HUES6 (cell line): Measurements from ENCODE around the gene BCL2L11.

Experiments
- H3K27ac ChIP-seq: 2 replicates; pipeline ENCODE4 v1.7.0; 2013; ENCODE audit warnings: low read depth, mild to moderate bottlenecking, low read length, inconsistent platforms
- H3K27me3 ChIP-seq: 2 replicates; pipeline ENCODE4 v1.6.1; 2013; ENCODE audit warnings: low read length; ENCODE audit not compliant: control insufficient read depth, insufficient read depth
- H3K36me3 ChIP-seq: 2 replicates; pipeline ENCODE4 v1.6.1; 2013; ENCODE audit warnings: low read length; ENCODE audit not compliant: control insufficient read depth, insufficient read depth
- H3K4me1 ChIP-seq: 2 replicates; pipeline ENCODE4 v1.6.1; 2013; ENCODE audit warnings: low read length; ENCODE audit not compliant: control insufficient read depth, insufficient read depth
- H3K4me3 ChIP-seq: 2 replicates; pipeline ENCODE4 v1.5.1; 2013; ENCODE audit warnings: low read depth, low read length
- H3K9ac ChIP-seq: one replicate; pipeline ENCODE4 v1.6.1; 2013; ENCODE audit warnings: mild to moderate bottlenecking, low read length
- H3K9me3 ChIP-seq: 2 replicates; pipeline ENCODE4 v1.6.1; 2013; ENCODE audit warnings: low read depth, low read length; ENCODE audit not compliant: control insufficient read depth, insufficient read depth

The BCL2L11 gene

GRCh38 chr2:111160758-111161157 is 40.0 kb downstream of the BCL2L11 start:
- Histone ChIP-seq H3K9me3 (no peaks in the 10 kb centered on the region), H3K4me3 (no peak overlapping the region), H3K9ac (no peak overlapping the region), H3K4me1 (peaks cover 20% of the 10 kb centered on the region), H3K36me3 (peaks cover 64% of the 10 kb centered on the region), H3K27me3 (no peaks in the 10 kb centered on the region), H3K27ac (no peak overlapping the region)

DNA sequence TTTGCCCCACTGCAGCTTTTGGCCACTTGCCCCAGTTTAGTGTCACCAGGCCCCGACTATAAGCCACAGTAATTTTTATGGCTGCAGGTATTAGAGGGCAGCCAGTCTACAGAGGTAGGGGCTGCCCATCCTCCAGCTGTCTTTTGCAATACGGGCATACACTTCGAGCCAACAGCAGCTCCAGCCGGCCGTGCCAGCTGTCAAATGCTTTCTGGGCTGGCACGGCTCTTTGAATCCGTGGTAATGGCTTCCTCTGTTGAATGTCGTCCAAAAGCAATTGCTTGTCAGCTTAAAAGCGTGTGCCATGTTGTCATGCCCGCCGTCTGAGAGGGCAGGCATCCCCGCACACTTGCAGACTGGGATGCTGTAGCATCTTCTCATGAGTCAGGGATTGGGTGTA is 41.3 kb downstream of the BCL2L11 start:
- H3K27ac ChIP-seq, result no peak overlapping the region
- H3K36me3 ChIP-seq, result peaks cover 58% of the 10 kb centered on the region
- no peak overlapping the region for H3K9ac ChIP-seq
- no peak overlapping the region for H3K4me3 ChIP-seq
- H3K4me1 ChIP-seq, result peaks cover 20% of the 10 kb centered on the region
- no peaks in the 10 kb centered on the region for H3K9me3 ChIP-seq
- H3K27me3 ChIP-seq, result no peaks in the 10 kb centered on the region

DNA sequence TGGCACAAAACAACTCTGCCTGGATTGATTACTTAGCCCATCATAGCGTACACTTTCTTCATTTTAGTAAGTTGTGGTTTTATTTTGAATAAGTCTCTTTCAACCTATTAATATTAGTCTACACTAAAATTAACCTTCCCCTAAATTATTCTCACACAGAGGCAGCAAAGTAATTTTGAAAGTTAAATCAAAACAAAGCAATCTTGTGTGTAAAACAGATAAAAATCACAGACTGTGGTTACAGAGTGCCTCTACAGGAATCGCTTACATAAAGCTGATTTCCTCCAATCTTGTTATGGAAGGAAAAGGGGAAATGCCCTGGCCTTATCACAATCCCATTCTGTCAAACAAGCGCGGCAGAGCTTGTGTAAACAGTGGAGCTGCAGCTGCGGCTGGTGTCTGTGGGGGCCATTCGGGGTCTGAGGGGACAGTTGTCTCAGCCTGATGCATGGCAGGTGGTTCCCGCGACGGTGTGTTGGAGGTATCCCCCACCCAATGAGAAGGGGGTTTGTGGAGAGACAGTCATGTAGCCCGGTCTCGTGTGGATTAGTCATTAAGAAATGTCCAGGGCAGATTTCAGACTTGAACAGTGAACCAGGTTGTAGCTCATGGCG is 42.1 kb downstream of the BCL2L11 start:
- Histone ChIP-seq H3K27ac (no peak overlapping the region), H3K36me3 (peaks cover 55% of the 10 kb centered on the region), H3K9me3 (no peaks in the 10 kb centered on the region), H3K9ac (no peak overlapping the region), H3K4me3 (no peak overlapping the region), H3K4me1 (peaks cover 28% of the 10 kb centered on the region), H3K27me3 (no peaks in the 10 kb centered on the region)

- H3K9ac ChIP-seq, result no peak overlapping the region
- H3K4me1 ChIP-seq, result peaks cover 34% of the 10 kb centered on the region
- H3K9me3 ChIP-seq, result no peaks in the 10 kb centered on the region
- H3K27ac ChIP-seq, result no peak overlapping the region
- no peak overlapping the region for H3K4me3 ChIP-seq
- H3K27me3 ChIP-seq, result no peaks in the 10 kb centered on the region
- peaks cover 46% of the 10 kb centered on the region for H3K36me3 ChIP-seq
These were observed 43.4 kb downstream of the BCL2L11 start for GRCh38 chr2:111164078-111164477.

- H3K36me3 ChIP-seq, result peaks cover 40% of the 10 kb centered on the region
- H3K9ac ChIP-seq, result no peak overlapping the region
- no peak overlapping the region for H3K4me3 ChIP-seq
- H3K27ac ChIP-seq, result no peak overlapping the region
- H3K27me3 ChIP-seq, result no peaks in the 10 kb centered on the region
- no peaks in the 10 kb centered on the region for H3K9me3 ChIP-seq
- H3K4me1 ChIP-seq, result peaks cover 37% of the 10 kb centered on the region
These were observed 44.4 kb downstream of the BCL2L11 start for GRCh38 chr2:111165084-111165483.

DNA sequence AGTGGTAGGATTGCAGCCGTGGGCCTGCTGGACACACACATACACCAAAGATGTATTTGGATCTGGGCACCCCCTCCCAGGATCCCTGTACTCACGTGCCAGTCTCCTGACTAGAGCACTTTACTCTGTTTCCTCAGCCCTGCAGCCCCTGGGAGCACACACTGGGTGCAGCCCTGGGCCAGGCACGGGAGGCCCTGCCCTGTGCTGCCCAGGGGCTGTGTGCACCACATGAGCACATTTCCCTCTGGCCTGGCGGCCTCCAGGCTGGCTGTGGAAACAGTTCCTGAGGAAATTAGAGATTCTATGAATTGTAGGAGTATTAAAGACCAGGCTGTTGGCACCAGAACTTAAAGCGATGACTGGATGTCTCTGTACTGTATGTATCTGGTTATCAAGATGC is 45.4 kb downstream of the BCL2L11 start:
- no peak overlapping the region for H3K27ac ChIP-seq
- peaks cover 32% of the 10 kb centered on the region for H3K36me3 ChIP-seq
- H3K27me3 ChIP-seq, result no peaks in the 10 kb centered on the region
- H3K9me3 ChIP-seq, result no peaks in the 10 kb centered on the region
- H3K9ac ChIP-seq, result no peak overlapping the region
- H3K4me3 ChIP-seq, result no peak overlapping the region
- H3K4me1 ChIP-seq, result peaks cover 37% of the 10 kb centered on the region

DNA sequence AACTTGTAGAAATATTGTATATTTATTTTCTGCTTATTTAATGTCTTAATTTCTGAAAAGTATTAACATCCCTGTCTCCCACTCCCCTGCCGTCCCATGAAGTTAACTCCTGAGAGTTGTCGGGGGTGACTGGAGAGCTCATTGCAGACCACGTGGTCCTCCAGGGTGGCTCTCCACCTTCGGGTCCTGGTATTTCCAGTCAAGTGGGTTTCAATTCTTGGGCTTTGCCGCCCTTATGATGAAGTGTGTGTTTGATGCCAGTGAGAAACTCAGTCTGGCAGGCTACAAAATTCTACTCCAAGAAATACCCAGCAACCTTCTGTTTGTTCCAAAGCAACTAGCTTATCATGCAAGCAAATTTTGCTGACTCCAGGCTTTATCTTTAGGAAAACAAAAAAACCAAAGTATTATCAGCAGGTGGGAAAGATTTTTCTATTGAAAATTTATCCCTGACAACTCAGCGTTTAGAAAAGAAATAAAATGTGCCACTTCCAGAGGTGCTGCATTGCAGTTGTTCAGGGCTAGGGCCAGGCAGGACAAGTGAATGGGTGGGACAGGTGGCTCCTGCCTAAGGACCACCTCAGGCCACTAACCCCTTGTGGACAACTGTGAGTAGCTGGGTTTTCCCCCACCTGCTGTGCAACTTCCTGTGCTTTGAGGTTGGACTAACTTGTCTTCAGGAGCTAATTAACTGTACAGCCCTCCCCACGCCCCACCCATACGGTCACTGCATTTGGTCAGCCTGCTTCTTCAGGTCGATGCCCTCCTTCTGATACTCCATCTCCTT is 46.6 kb downstream of the BCL2L11 start:
- Histone ChIP-seq H3K36me3 (peaks cover 23% of the 10 kb centered on the region), H3K9me3 (no peaks in the 10 kb centered on the region), H3K27me3 (no peaks in the 10 kb centered on the region), H3K27ac (no peak overlapping the region), H3K9ac (no peak overlapping the region), H3K4me1 (peaks cover 44% of the 10 kb centered on the region), H3K4me3 (no peak overlapping the region)

GRCh38 chr2:111167863-111168162 is 47.1 kb downstream of the BCL2L11 start:
- no peak overlapping the region for H3K4me3 ChIP-seq
- H3K27me3 ChIP-seq, result no peaks in the 10 kb centered on the region
- H3K9me3 ChIP-seq, result no peaks in the 10 kb centered on the region
- H3K27ac ChIP-seq, result no peak overlapping the region
- H3K9ac ChIP-seq, result no peak overlapping the region
- peaks cover 39% of the 10 kb centered on the region for H3K4me1 ChIP-seq
- H3K36me3 ChIP-seq, result peaks cover 23% of the 10 kb centered on the region

- H3K27ac ChIP-seq, result no peak overlapping the region
- H3K4me3 ChIP-seq, result no peak overlapping the region
- H3K36me3 ChIP-seq, result peaks cover 23% of the 10 kb centered on the region
- no peaks in the 10 kb centered on the region for H3K9me3 ChIP-seq
- H3K9ac ChIP-seq, result no peak overlapping the region
- H3K27me3 ChIP-seq, result no peaks in the 10 kb centered on the region
- peaks cover 31% of the 10 kb centered on the region for H3K4me1 ChIP-seq
These were observed 48.0 kb downstream of the BCL2L11 start for GRCh38 chr2:111168528-111169239.

DNA sequence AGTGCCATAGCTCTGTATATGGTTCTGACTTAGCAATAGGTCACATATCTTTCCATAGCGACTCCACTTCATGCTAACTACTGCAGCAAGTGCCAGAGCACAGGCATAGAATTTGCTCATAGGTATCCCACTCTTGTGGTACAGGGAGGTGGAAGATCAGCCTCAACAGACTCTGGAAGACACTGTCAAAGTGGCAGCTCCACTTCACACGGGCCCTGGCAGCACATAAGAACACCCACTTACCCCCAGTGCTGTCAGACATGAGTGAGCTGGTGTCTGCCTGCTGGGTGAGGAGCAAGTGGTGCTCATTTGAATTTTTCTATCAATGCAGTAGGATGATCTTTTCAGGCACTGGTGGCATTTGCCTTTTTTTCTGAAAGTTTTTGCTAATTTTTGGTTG is 48.6 kb downstream of the BCL2L11 start:
- H3K36me3 ChIP-seq, result peaks cover 20% of the 10 kb centered on the region
- H3K9me3 ChIP-seq, result no peaks in the 10 kb centered on the region
- H3K4me3 ChIP-seq, result no peak overlapping the region
- H3K4me1 ChIP-seq, result peaks cover 32% of the 10 kb centered on the region
- H3K9ac ChIP-seq, result no peak overlapping the region
- H3K27me3 ChIP-seq, result no peaks in the 10 kb centered on the region
- H3K27ac ChIP-seq, result no peak overlapping the region

- no peak overlapping the region for H3K4me3 ChIP-seq
- H3K27ac ChIP-seq, result no peak overlapping the region
- H3K9me3 ChIP-seq, result no peaks in the 10 kb centered on the region
- no peak overlapping the region for H3K9ac ChIP-seq
- peaks cover 16% of the 10 kb centered on the region for H3K36me3 ChIP-seq
- no peaks in the 10 kb centered on the region for H3K27me3 ChIP-seq
- H3K4me1 ChIP-seq, result peaks cover 36% of the 10 kb centered on the region
These were observed 49.2 kb downstream of the BCL2L11 start for GRCh38 chr2:111169924-111170323.
